HCT116 (cell line): ENCODE data around the gene SLC44A5. TPM values are rescaled to one million over a fixed set of nuclear protein-coding genes. Genes with fewer than 3 reads are reported as not detected.

ENCODE experiments used
- ATAC-seq: fragments of 200-7000 bp; cut with Tn5 transposase; 2 replicates; pipeline ENCODE4 v1.9.1; 2020; ENCODE audit warnings: mild to moderate bottlenecking, moderate library complexity
- BruUV-seq: library from RNA; stranded (reverse); fragments of 400-500 nt; replicated peaks from 2 replicates; lab custom pipeline; 2021; lab: Mats Ljungman, UMichigan
- CTCF ChIA-PET: fragments of 300-600 bp; sonication (Branson Sonifier 250); formaldehyde crosslinking; loops from one replicate; lab custom pipeline; 2021; ENCODE audit warnings: antibody characterized with exemption; lab: Charles Lee
- POLR2A ChIA-PET: fragments of 300-600, 350-600 bp; sonication (Branson Sonifier 250); formaldehyde crosslinking; loops from one replicate; lab custom pipeline; 2021; ENCODE audit warnings: antibody characterized with exemption; lab: Charles Lee
- RAD21 ChIA-PET, 2 experiments: fragments of 300-600 bp; sonication (Branson Sonifier 250); formaldehyde crosslinking; loops; one replicate each; lab custom pipeline; 2023; ENCODE audit warnings: low total read pairs in 2 of 2; ENCODE audit not compliant: uncharacterized antibody in 2 of 2, unreplicated experiment in 2 of 2, low non-redundant PET in 1 of 2; lab: Charles Lee
- DNase-seq: peaks from one replicate; pipeline ENCODE4 v3.0.0-alpha.2; 2010; ENCODE audit warnings: low read depth, low spot score
- H2AFZ ChIP-seq: fragments of 200-600 bp; shearing (Covaris generic), sonication (generic); 2 replicates; pipeline ENCODE4 v1.6.1; 2017; ENCODE audit warnings: low read depth, mixed run types, mixed read lengths, antibody characterized with exemption, low read length; ENCODE audit not compliant: poor library complexity, severe bottlenecking
- H3K27ac ChIP-seq: 2 replicates; pipeline ENCODE4 v1.5.1; 2012; ENCODE audit warnings: low read depth, low read length
- H3K27me3 ChIP-seq: fragments of 200-600 bp; sonication (generic); 2 replicates; pipeline ENCODE4 v1.6.1; 2016; ENCODE audit warnings: mixed run types, low read length, mixed read lengths; ENCODE audit not compliant: insufficient read depth
- H3K36me3 ChIP-seq, 2 experiments: fragments of 200-500 bp in 1 of 2; fragments of 200-600 bp in 1 of 2; sonication (Bioruptor generic) in 1 of 2; sonication (generic) in 1 of 2; 2 replicates each; pipeline versions ENCODE4 v1.5.1 to v1.6.1; 2014 to 2016; ENCODE audit warnings: low read length in 2 of 2, inconsistent platforms in 1 of 2, mixed read lengths in 1 of 2, mixed run types in 1 of 2; ENCODE audit not compliant: insufficient read depth in 2 of 2, control insufficient read depth in 1 of 2
- H3K4me1 ChIP-seq, 2 experiments: fragments of 200-600 bp in 1 of 2; sonication (generic) in 1 of 2; 2 replicates each; pipeline versions ENCODE4 v1.5.1 to v1.6.1; 2012 to 2017; ENCODE audit warnings: low read length in 2 of 2, inconsistent platforms in 1 of 2, mild to moderate bottlenecking in 1 of 2, mixed read lengths in 1 of 2, mixed run types in 1 of 2, moderate library complexity in 1 of 2; ENCODE audit not compliant: insufficient read depth in 2 of 2, control insufficient read depth in 1 of 2
- H3K4me2 ChIP-seq: fragments of 200-600 bp; sonication (generic); 2 replicates; pipeline ENCODE4 v1.6.1; 2017; ENCODE audit warnings: mixed run types, low read length, mixed read lengths
- H3K4me3 ChIP-seq, 2 experiments: fragments of 200-600 bp in 1 of 2; sonication (generic) in 1 of 2; replicated peaks in 1 of 2; 2 replicates each; pipeline ENCODE4 v1.5.1; 2011 to 2016; ENCODE audit warnings: low read length in 2 of 2, control low read depth in 1 of 2, low read depth in 1 of 2, mild to moderate bottlenecking in 1 of 2, mixed read lengths in 1 of 2, mixed run types in 1 of 2
- H3K79me2 ChIP-seq: fragments of 200-600 bp; sonication (generic); 2 replicates; pipeline ENCODE4 v1.6.1; 2017; ENCODE audit warnings: mild to moderate bottlenecking, mixed run types, low read length, moderate library complexity, mixed read lengths; ENCODE audit not compliant: insufficient read depth
- H3K9ac ChIP-seq: fragments of 200-600 bp; sonication (generic); 2 replicates; pipeline ENCODE4 v1.6.1; 2016; ENCODE audit warnings: low read length, mixed read lengths
- H3K9me2 ChIP-seq: fragments of 200-600 bp; sonication (generic), shearing (Covaris generic); 2 replicates; pipeline ENCODE4 v1.6.1; 2017; ENCODE audit warnings: mixed run types, mild to moderate bottlenecking, moderate library complexity; ENCODE audit not compliant: insufficient read depth
- H3K9me3 ChIP-seq, 2 experiments: fragments of 200-500 bp in 1 of 2; fragments of 200-600 bp in 1 of 2; sonication (Bioruptor generic) in 1 of 2; sonication (generic) in 1 of 2; 2 replicates each; pipeline ENCODE4 v1.6.1; 2014 to 2017; ENCODE audit warnings: low read length in 2 of 2, mixed read lengths in 2 of 2, inconsistent platforms in 1 of 2, low read depth in 1 of 2, mild to moderate bottlenecking in 1 of 2, mixed run types in 1 of 2, moderate library complexity in 1 of 2; ENCODE audit not compliant: control insufficient read depth in 1 of 2, insufficient read depth in 1 of 2
- H4K20me1 ChIP-seq: fragments of 200-600 bp; sonication (generic), shearing (Covaris generic); 2 replicates; pipeline ENCODE4 v1.6.1; 2017; ENCODE audit warnings: mixed run types, mild to moderate bottlenecking, moderate library complexity; ENCODE audit not compliant: insufficient read depth
- CTCF ChIP-seq, 3 experiments: fragments of 200-600 bp in 1 of 3; sonication (generic) in 1 of 3; IDR thresholded peaks in 2 of 3; conservative IDR thresholded peaks in 1 of 3; 2 replicates each; pipeline ENCODE4 v1.5.1; 2012 to 2017; ENCODE audit warnings: low read depth in 2 of 3, low read length in 2 of 3, antibody characterized with exemption in 1 of 3, borderline replicate concordance in 1 of 3, control low read depth in 1 of 3, mild to moderate bottlenecking in 1 of 3, mixed read lengths in 1 of 3, mixed run types in 1 of 3, moderate library complexity in 1 of 3; ENCODE audit not compliant: insufficient read depth in 1 of 3
- ELF1 ChIP-seq: IDR thresholded peaks from 2 replicates; pipeline ENCODE4 v1.6.1; 2012; ENCODE audit warnings: low read depth, borderline replicate concordance
- REST ChIP-seq: IDR thresholded peaks from 2 replicates; pipeline ENCODE4 v1.6.1; 2012; ENCODE audit warnings: low read depth
- TCF7L2 ChIP-seq: IDR thresholded peaks from 2 replicates; pipeline ENCODE4 v1.7.0; 2011; ENCODE audit warnings: borderline replicate concordance, inconsistent platforms; ENCODE audit not compliant: insufficient read depth, insufficient read length; ENCODE audit errors: extremely low read depth
- intact Hi-C: fragments of 100-400 bp; cut with micrococcal nuclease; formaldehyde crosslinking; loops from 2 replicates; pipeline ENCODE4 v1.10.0; 2022
- total RNA-seq: library from RNA; stranded (reverse); gene quantifications from one replicate; pipeline ENCODE4 v1.2.1, GENCODE V29; 2021; ENCODE audit not compliant: unreplicated experiment

The SLC44A5 gene
- total RNA-seq, 1 experiment from 2014 or later, result 2.4 TPM

- Histone ChIP-seq H3K4me1 (no peaks in the 10 kb centered on the region), H3K9ac (no peak overlapping the region), H3K79me2 (no peaks in the 10 kb centered on the region), H3K36me3 (no peaks in the 10 kb centered on the region), H4K20me1 (no peaks in the 10 kb centered on the region), H2AFZ (no peak overlapping the region), H3K4me3 (no peak overlapping the region), H3K27ac (no peak overlapping the region), H3K4me2 (no peak overlapping the region), H3K9me3 (no peaks in the 10 kb centered on the region), H3K9me2 (no peaks in the 10 kb centered on the region), H3K27me3 (no peaks in the 10 kb centered on the region)
- TF ChIP-seq TCF7L2 (no peak), ELF1 (no peak), CTCF (IDR thresholded peaks at IDR 0.05 in 2 of 3, conservative IDR thresholded peaks at IDR 0.05 in 1 of 3; ENCODE audit: borderline replicate concordance in 1 of 3, insufficient read depth in 1 of 3, low read depth in 2 of 3, low read length in 2 of 3) (no peak), REST (no peak)
- intact Hi-C loops, result no loop called here
- ATAC-seq, result no peak
- BruUV-seq, result no TSS peak
- ChIA-PET RAD21 (no interaction called here), POLR2A (no interaction called here), CTCF (no interaction called here)
- DNase-seq, result no peak
Measured at GRCh38 chr1:75554870-75555269, 56.0 kb downstream of the SLC44A5 start.
